HepG2 (cell line): Measurements from ENCODE around the gene DARS2. TPM values are rescaled to one million over a fixed set of nuclear protein-coding genes. Genes with fewer than 3 reads are reported as not detected.

Experiments
- BATF2 ChIP-seq: sonication (generic); formaldehyde crosslinking; IDR thresholded peaks from 2 replicates; pipeline ENCODE4 v1.8.0; 2022; ENCODE audit warnings: mild to moderate bottlenecking, missing genetic modification reagents, moderate library complexity
- BRF2 ChIP-seq: sonication (generic); formaldehyde crosslinking; IDR thresholded peaks from 2 replicates; pipeline ENCODE4 v1.8.1; 2022; ENCODE audit warnings: mild to moderate bottlenecking, missing genetic modification reagents
- EEA1 ChIP-seq: sonication (generic); formaldehyde crosslinking; IDR thresholded peaks from 2 replicates; pipeline ENCODE4 v1.5.1; 2020; ENCODE audit warnings: mild to moderate bottlenecking, missing genetic modification reagents, borderline replicate concordance
- ELF4 ChIP-seq: sonication (generic); formaldehyde crosslinking; IDR thresholded peaks from 2 replicates; pipeline ENCODE4 v1.5.0; 2020; ENCODE audit warnings: missing genetic modification reagents, mild to moderate bottlenecking, moderate library complexity, borderline replicate concordance
- ELK4 ChIP-seq: sonication (generic); formaldehyde crosslinking; IDR thresholded peaks from 2 replicates; pipeline ENCODE4 v1.9.0; 2021; ENCODE audit warnings: missing genetic modification reagents, borderline replicate concordance
- FUBP1 ChIP-seq: sonication (generic); formaldehyde crosslinking; IDR thresholded peaks from 2 replicates; pipeline ENCODE4 v1.5.1; 2020; ENCODE audit warnings: missing genetic modification reagents, mild to moderate bottlenecking, borderline replicate concordance
- PRPF4 ChIP-seq: fragments of 200-400 bp; formaldehyde crosslinking; IDR thresholded peaks from 2 replicates; pipeline ENCODE4 v1.6.1; 2016; ENCODE audit warnings: low read length, low read depth; ENCODE audit not compliant: poor library complexity, severe bottlenecking
- RXRA ChIP-seq: sonication (generic); formaldehyde crosslinking; IDR thresholded peaks from 2 replicates; pipeline ENCODE4 v1.5.1; 2020; ENCODE audit warnings: missing genetic modification reagents
- SKIL ChIP-seq: sonication (generic); formaldehyde crosslinking; IDR thresholded peaks from 2 replicates; pipeline ENCODE4 v1.8.0; 2022; ENCODE audit warnings: missing genetic modification reagents, mild to moderate bottlenecking, moderate library complexity, borderline replicate concordance
- SP2 ChIP-seq: sonication (generic); formaldehyde crosslinking; IDR thresholded peaks from 2 replicates; pipeline ENCODE4 v1.5.1; 2020; ENCODE audit warnings: mild to moderate bottlenecking, missing genetic modification reagents
- SRF ChIP-seq: IDR thresholded peaks from 2 replicates; pipeline ENCODE4 v1.6.1; 2011; ENCODE audit warnings: mild to moderate bottlenecking, low read depth, low read length, moderate library complexity
- TCF7L2 ChIP-seq: IDR thresholded peaks from 2 replicates; pipeline ENCODE4 v1.6.1; 2011; ENCODE audit warnings: mild to moderate bottlenecking, low read depth, low read length, moderate library complexity
- TSC22D2 ChIP-seq: sonication (generic); formaldehyde crosslinking; IDR thresholded peaks from 2 replicates; pipeline ENCODE4 v1.5.1; 2020; ENCODE audit warnings: missing genetic modification reagents, mild to moderate bottlenecking, borderline replicate concordance
- YEATS4 ChIP-seq: sonication (generic); formaldehyde crosslinking; IDR thresholded peaks from 2 replicates; pipeline ENCODE4 v1.4.0; 2020; ENCODE audit warnings: missing genetic modification reagents, borderline replicate concordance
- ZBTB46 ChIP-seq: sonication (generic); formaldehyde crosslinking; IDR thresholded peaks from 2 replicates; pipeline ENCODE4 v1.4.0; 2020; ENCODE audit warnings: mild to moderate bottlenecking, missing genetic modification reagents, borderline replicate concordance
- ZNF124 ChIP-seq: sonication (generic); formaldehyde crosslinking; IDR thresholded peaks from 2 replicates; pipeline ENCODE4 v1.4.0; 2020; ENCODE audit warnings: missing genetic modification reagents
- ZNF367 ChIP-seq: sonication (generic); formaldehyde crosslinking; IDR thresholded peaks from 2 replicates; pipeline ENCODE4 v1.4.0; 2020; ENCODE audit warnings: missing genetic modification reagents, borderline replicate concordance
- ZNF547 ChIP-seq: sonication (generic); formaldehyde crosslinking; IDR thresholded peaks from 2 replicates; pipeline ENCODE4 v1.5.1; 2020; ENCODE audit warnings: mild to moderate bottlenecking, missing genetic modification reagents
- ZNF709 ChIP-seq: sonication (generic); formaldehyde crosslinking; IDR thresholded peaks from 2 replicates; pipeline ENCODE4 v1.5.0; 2020; ENCODE audit warnings: mild to moderate bottlenecking, missing genetic modification reagents
- polyA plus RNA-seq, 8 experiments: library from polyadenylated mRNA; depleted of rRNA in 3 of 8; stranded (reverse) in 7 of 8; unstranded in 1 of 8; fragments of >200 nt; fragmentation: Illumina TruSeq in 4 of 8; extraction: Trizol in 4 of 8; gene quantifications; 2 replicates each; pipeline versions ENCODE4 v1.2.1 to v1.2.3, GENCODE V29; 2011 to 2016; ENCODE audit warnings: low read depth in 4 of 8, missing spikeins in 1 of 8, mixed read lengths in 1 of 8; ENCODE audit not compliant: insufficient read depth in 1 of 8
- total RNA-seq, 5 experiments: library from RNA; depleted of rRNA; stranded (reverse); fragments of >200 nt; fragmentation: Illumina TruSeq; extraction: Trizol; gene quantifications; 2 replicates each; pipeline ENCODE4 v1.2.3, GENCODE V29; 2016; ENCODE audit warnings: low read depth in 1 of 5

Gene DARS2
- total and polyA plus RNA-seq, 2 of the 13 experiments (the other 11 are each of a cell fraction or from before 2014, with no cell fraction given), result 17.6 to 27.7 TPM

GRCh38 chr1:173824315-173825081 lies at the start of gene DARS2, which contains the start of gene CENPL (continued):
- TF ChIP-seq ZBTB46 (no peak), TCF7L2 (no peak), BRF2 (peak; percentile 48; the same call in 1 of the 2 replicates), YEATS4 (CRISPR knock-in tag) (peak; percentile 77; the same call in 1 of the 2 replicates), EEA1 (CRISPR knock-in tag) (peak; percentile 41; the same call in 1 of the 2 replicates), SP2 (CRISPR knock-in tag) (peak; percentile 13), RXRA (CRISPR knock-in tag) (peak; percentile 38; the same call in 1 of the 2 replicates), ZNF124 (CRISPR knock-in tag) (peak; percentile 15; the same call in 1 of the 2 replicates), PRPF4 (no peak), FUBP1 (CRISPR knock-in tag) (no peak), ZNF709 (peak; percentile 67), SKIL (CRISPR knock-in tag) (no peak), ZNF547 (CRISPR knock-in tag) (peak; percentile 52; the same call in 1 of the 2 replicates), ZNF367 (CRISPR knock-in tag) (no peak), ELF4 (peak; percentile 90), BATF2 (CRISPR knock-in tag) (0 out of 2 replicates have a peak, but pooled peaks have one; percentile 60), TSC22D2 (CRISPR knock-in tag) (peak; percentile 88; the same call in 1 of the 2 replicates), SRF (no peak), ELK4 (CRISPR knock-in tag) (no peak)
